ENCODE measurements around the gene TPPP3. TPM values are rescaled to one million over a fixed set of nuclear protein-coding genes. Genes with fewer than 3 reads are reported as not detected.

The TPPP3 gene
- polyA plus RNA-seq, 4 donors = 10.3 to 34.8 (median 22.2) TPM

DNA sequence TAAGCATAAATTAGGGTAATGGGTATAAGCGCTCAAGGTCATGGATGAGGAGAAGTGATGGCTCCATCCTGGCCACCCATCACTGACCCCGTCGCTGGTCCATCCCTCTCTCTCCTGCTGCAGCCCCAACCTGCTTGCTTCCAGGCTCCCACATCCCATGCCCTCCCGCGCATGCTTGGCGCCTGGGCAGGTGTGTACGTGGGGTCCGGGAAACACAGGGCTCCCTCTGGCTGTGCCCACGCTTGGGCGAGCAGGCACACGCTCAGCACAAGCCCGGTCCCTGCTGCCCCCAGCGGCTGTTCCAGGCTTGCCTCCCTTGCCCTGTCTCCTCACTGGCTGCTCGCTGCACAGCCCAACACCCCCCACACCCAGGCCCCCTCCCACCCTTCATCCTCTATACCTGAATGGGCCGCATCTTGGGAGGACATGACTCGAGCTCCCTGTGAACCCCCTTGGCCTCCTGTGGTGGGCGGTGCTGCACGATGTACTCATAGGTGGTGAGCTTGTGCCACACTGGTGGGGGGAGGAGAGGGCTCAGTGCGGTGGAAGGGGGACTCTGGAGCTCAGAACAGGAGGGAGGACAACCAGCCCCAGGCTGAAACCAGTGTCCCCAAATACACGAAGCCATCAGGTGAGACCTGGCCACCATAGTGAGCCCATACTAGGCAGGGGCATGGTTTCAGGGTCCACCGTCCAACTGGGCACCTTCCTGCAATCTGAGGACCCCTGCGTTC is 4.7 kb upstream of the TPPP3 start:
- Histone ChIP-seq H3K36me3 (ENCODE audit: control insufficient read depth in 3 of 3, insufficient read depth in 2 of 3, low read depth in 1 of 3, low read length in 3 of 3) (peaks cover 0 to 11% (median 0%) of the 10 kb centered on the region in 3 donors), H3K27me3 (ENCODE audit: control insufficient read depth in 3 of 3, insufficient read depth in 3 of 3, low read length in 3 of 3) (peaks cover 0 to 17% (median 0%) of the 10 kb centered on the region in 3 donors), H3K4me1 (ENCODE audit: control insufficient read depth in 3 of 3, insufficient read depth in 2 of 3, low read depth in 1 of 3, low read length in 2 of 3) (peaks cover 0 to 45% (median 17%) of the 10 kb centered on the region in 3 donors), H3K4me3 (ENCODE audit: low read depth in 1 of 3, low read length in 3 of 3) (no peak overlapping the region), H3K27ac (ENCODE audit: low read depth in 1 of 3, low read length in 2 of 3) (peak overlapping the region in 1 of 3 donors; percentile 17), H3K9me3 (ENCODE audit: control insufficient read depth in 2 of 2, insufficient read depth in 1 of 2, low read depth in 1 of 2, low read length in 1 of 2) (no peaks in the 10 kb centered on the region)
- DNase-seq (no peak), FAIRE-seq (no peak)
- 79 to 87% (median 86%) methylated on average over 18 to 22 of the region's 22 CpGs for WGBS, 3 donors

DNA sequence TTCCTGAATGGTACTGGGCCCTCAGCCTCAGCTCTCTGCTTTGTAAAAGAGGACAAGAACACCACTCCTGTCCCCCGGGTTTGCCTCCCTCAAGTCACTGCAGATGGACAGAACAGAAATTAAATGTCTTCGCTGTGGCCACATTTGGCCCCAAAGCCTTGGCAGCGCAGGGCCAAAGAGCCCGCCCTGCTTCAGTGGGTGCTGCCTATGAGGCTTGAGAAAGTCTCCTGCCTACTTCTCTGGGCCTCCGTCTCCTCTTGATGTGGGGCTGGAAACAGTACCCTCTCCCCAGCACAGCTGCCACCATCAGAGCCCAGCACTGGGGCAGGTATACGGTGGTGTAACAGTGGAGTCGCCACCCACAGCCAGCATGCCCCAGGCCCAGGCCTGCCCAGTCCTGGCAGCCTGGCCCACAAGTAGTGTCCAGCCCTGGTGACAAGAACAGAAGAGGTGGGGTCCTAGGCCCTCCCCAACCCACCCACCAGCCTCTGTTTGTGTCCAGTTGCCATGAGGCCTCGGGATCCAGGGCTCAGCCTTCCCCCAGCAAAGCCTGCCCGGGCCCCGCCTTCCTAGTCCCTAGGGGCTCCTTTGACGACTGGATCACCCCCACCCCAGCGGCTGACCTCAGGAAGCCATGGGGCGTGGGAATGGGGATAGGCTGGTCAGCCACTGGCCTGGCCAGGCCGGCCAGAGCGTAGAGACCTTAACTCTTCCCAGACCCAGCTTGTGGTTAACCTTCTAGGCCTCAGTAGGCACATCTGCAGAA is 3.9 kb upstream of the TPPP3 start:
- WGBS, 3 donors = 70 to 79% (median 78%) methylated on average over 15 of the region's 15 CpGs
- DNase-seq (no peak), FAIRE-seq (no peak)
- Histone ChIP-seq H3K27ac (ENCODE audit: low read depth in 1 of 3, low read length in 2 of 3) (peak overlapping the region in 2 of 3 donors; percentile 43 to 69), H3K36me3 (ENCODE audit: control insufficient read depth in 3 of 3, insufficient read depth in 2 of 3, low read depth in 1 of 3, low read length in 3 of 3) (peaks cover 0 to 11% (median 0%) of the 10 kb centered on the region in 3 donors), H3K27me3 (ENCODE audit: control insufficient read depth in 3 of 3, insufficient read depth in 3 of 3, low read length in 3 of 3) (peaks cover 0 to 19% (median 0%) of the 10 kb centered on the region in 3 donors), H3K4me3 (ENCODE audit: low read depth in 1 of 3, low read length in 3 of 3) (no peak overlapping the region), H3K4me1 (ENCODE audit: control insufficient read depth in 3 of 3, insufficient read depth in 2 of 3, low read depth in 1 of 3, low read length in 2 of 3) (peaks cover 0 to 52% (median 17%) of the 10 kb centered on the region in 3 donors), H3K9me3 (ENCODE audit: control insufficient read depth in 2 of 2, insufficient read depth in 1 of 2, low read depth in 1 of 2, low read length in 1 of 2) (no peaks in the 10 kb centered on the region)

DNA sequence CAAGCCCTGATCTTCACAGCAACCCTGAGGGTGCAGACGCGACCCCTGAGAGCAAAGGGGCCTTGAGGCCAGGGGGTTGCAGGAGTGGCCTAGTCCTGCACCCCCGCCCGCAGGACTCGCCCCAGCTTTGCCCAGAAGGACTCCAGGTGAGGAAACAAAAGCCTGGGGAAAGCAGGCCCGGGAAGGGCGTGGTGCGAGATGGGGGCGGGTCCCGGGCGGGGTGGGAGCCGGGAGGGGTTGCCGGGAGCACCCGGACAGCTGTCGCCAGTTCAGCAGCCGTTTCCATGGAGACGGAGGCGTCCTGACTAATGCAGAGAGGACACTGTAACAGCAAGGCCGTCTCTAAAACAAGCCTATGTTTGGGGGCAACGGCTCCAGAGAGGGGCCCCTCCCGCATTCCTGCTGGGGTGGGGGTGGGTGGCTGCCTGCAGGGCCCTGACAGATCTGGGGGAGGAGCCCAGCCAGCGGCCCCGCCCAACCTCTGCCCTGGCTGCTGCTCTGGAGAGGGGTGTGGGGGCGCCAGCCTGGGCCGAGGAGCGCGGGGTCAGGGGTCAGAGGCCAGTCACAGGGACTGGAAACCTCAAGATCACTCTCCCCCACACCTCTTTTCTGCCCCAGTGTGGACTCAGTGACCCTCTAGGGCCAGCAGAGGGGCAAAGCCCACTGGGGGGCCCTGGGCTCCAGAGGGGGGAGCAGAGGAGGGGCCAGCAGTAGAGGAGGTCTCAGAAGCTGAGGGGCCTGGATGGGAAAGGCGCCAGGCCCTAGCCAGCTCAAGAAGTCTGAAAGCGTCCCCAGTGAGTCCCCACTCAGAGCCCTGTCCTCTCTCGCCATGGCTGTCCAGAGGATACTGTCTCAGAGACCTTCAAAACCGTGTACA is 3.1 kb upstream of the TPPP3 start:
- no peaks in the 10 kb centered on the region for H3K9me3 ChIP-seq (ENCODE audit: control insufficient read depth in 2 of 2, insufficient read depth in 1 of 2, low read depth in 1 of 2, low read length in 1 of 2)
- peaks cover 0 to 19% (median 0%) of the 10 kb centered on the region in 3 donors for H3K27me3 ChIP-seq (ENCODE audit: control insufficient read depth in 3 of 3, insufficient read depth in 3 of 3, low read length in 3 of 3)
- H3K4me3 ChIP-seq (ENCODE audit: low read depth in 1 of 3, low read length in 3 of 3) = no peak overlapping the region
- peaks cover 0 to 60% (median 19%) of the 10 kb centered on the region in 3 donors for H3K4me1 ChIP-seq (ENCODE audit: control insufficient read depth in 3 of 3, insufficient read depth in 2 of 3, low read depth in 1 of 3, low read length in 2 of 3)
- H3K36me3 ChIP-seq (ENCODE audit: control insufficient read depth in 3 of 3, insufficient read depth in 2 of 3, low read depth in 1 of 3, low read length in 3 of 3) = peaks cover 0 to 12% (median 0%) of the 10 kb centered on the region in 3 donors
- peak overlapping the region; percentile 22 to 69 (median 64) for H3K27ac ChIP-seq (ENCODE audit: low read depth in 1 of 3, low read length in 2 of 3)
- DNase-seq (peak; percentile 91 to 96), FAIRE-seq (no peak)
- 16 to 32% (median 26%) methylated on average over 31 of the region's 31 CpGs for WGBS, 3 donors

DNA sequence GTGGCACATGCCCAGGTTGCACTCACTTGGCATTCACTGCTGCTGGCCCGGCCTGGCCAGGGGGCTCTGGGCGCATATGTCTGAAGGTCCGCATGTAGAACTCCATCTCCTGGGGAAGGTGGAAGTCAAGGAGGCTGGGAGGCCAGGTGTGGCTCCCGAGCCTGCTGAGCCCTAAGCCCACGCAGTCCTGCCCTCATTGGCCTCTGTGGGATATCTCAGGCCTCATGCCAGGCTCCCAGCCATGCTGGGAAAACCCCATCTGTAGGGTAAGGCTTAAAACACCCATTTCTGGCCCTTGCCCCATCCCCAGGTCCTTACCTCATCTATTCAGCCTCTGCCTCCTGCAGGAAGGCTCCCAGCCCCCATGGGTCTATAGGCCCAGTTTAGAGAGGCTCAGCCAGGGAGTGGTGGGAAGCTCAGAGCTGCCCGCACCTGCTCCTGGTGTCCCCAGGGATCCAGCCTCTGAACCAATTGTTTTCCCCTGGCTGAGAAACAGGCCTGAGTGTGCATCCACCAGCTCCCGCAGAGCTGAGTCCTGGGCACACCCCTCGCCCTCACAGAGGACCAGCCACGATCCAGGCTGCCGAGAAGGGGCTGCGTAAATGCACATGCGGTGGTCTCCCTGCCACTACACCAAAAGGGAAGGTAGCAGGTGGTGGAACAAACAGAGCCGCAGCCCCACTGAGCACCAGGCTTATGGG is 2.3 kb upstream of the TPPP3 start:
- WGBS, 3 donors = 48 to 72% (median 58%) methylated on average over 13 of the region's 13 CpGs
- no peak for FAIRE-seq
- H3K4me3 ChIP-seq (ENCODE audit: low read depth in 1 of 3, low read length in 3 of 3) = no peak overlapping the region

DNA sequence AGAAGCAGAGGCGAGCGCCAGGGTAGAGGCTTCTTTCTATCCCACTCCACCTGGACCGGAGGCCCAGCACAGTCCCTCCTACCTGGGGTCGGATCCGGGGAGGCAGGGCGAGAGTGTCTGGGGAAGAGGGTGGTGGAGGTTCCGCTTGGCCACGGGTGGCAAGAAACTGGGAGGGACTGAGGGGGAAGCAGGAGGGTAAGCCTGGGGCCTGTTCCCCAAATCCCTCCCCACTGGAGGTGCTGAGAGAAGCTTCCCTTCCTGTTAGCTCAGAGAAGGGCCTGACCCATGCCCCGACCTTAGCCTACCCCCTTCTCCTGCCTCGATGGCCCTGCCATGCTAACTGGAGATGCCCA is 1.8 kb upstream of the TPPP3 start:
- FAIRE-seq (no peak), DNase-seq (no peak)
- peaks cover 0 to 19% (median 0%) of the 10 kb centered on the region in 3 donors for H3K27me3 ChIP-seq (ENCODE audit: control insufficient read depth in 3 of 3, insufficient read depth in 3 of 3, low read length in 3 of 3)
- no peak overlapping the region for H3K4me3 ChIP-seq (ENCODE audit: low read depth in 1 of 3, low read length in 3 of 3)
- peaks cover 0 to 22% (median 0%) of the 10 kb centered on the region in 3 donors for H3K36me3 ChIP-seq (ENCODE audit: control insufficient read depth in 3 of 3, insufficient read depth in 2 of 3, low read depth in 1 of 3, low read length in 3 of 3)
- peaks cover 0 to 63% (median 21%) of the 10 kb centered on the region in 3 donors for H3K4me1 ChIP-seq (ENCODE audit: control insufficient read depth in 3 of 3, insufficient read depth in 2 of 3, low read depth in 1 of 3, low read length in 2 of 3)
- peak overlapping the region in 1 of 3 donors; percentile 65 for H3K27ac ChIP-seq (ENCODE audit: low read depth in 1 of 3, low read length in 2 of 3)
- no peaks in the 10 kb centered on the region for H3K9me3 ChIP-seq (ENCODE audit: control insufficient read depth in 2 of 2, insufficient read depth in 1 of 2, low read depth in 1 of 2, low read length in 1 of 2)
- 72 to 78% (median 74%) methylated on average over 10 of the region's 10 CpGs for WGBS, 3 donors

More for the DNA sequence above, 2.3 kb upstream of the TPPP3 start:
- peaks cover 0 to 63% (median 21%) of the 10 kb centered on the region in 3 donors for H3K4me1 ChIP-seq (ENCODE audit: control insufficient read depth in 3 of 3, insufficient read depth in 2 of 3, low read depth in 1 of 3, low read length in 2 of 3)
- peak overlapping the region in 2 of 3 donors; percentile 64 to 65 for H3K27ac ChIP-seq (ENCODE audit: low read depth in 1 of 3, low read length in 2 of 3)
- H3K9me3 ChIP-seq (ENCODE audit: control insufficient read depth in 2 of 2, insufficient read depth in 1 of 2, low read depth in 1 of 2, low read length in 1 of 2) = no peaks in the 10 kb centered on the region
- peaks cover 0 to 19% (median 0%) of the 10 kb centered on the region in 3 donors for H3K27me3 ChIP-seq (ENCODE audit: control insufficient read depth in 3 of 3, insufficient read depth in 3 of 3, low read length in 3 of 3)
- no peak for DNase-seq
- H3K36me3 ChIP-seq (ENCODE audit: control insufficient read depth in 3 of 3, insufficient read depth in 2 of 3, low read depth in 1 of 3, low read length in 3 of 3) = peaks cover 0 to 18% (median 0%) of the 10 kb centered on the region in 3 donors

DNA sequence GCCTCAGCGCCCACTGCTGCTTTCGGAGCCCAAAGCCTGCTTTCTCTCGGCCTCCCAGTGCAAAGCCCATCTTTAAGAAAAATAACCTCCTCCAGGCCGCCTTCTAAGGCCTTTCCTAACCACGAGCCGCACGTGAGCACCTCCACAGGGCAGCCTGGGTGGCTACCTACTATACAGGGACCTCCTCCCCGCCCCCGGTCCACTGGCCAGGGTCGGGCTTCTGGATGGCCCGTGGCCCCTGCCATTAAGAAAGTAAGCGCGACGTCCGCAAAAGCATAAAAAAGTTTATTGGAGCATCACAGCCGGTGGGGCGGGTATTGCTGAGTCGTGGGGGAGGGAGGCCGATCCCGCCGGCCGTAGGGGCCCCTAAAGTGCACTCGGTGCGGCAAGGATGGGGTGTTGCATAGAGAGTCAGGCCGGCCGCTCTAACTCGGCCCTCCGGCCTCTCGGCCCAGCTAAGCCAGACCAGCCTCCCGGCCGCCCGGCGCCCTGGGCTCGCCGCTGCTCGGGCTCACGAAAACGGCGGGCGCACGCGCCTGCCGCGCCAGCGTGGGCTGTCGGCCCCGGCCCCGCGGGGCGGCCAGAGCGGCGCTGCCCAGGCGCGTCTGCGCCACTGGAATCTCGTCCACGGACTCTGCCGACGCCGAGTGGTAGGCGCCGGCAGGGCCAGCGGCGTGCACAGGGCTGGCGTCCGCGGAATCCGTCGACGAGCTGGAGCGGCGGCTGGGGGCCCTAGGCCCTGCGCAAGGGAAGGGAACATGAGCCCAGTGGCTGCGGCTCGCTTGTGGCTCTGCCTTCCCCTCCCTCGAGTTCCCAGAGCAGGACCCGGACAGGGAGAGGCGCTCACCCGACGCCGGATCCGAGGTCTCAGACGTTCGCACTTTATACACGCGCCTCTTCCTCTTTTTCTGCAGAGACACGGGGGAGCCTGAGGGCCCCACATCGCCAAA is 1.1 kb upstream of the TPPP3 start:
- no peaks in the 10 kb centered on the region for H3K9me3 ChIP-seq (ENCODE audit: control insufficient read depth in 2 of 2, insufficient read depth in 1 of 2, low read depth in 1 of 2, low read length in 1 of 2)
- no peak overlapping the region for H3K4me3 ChIP-seq (ENCODE audit: low read depth in 1 of 3, low read length in 3 of 3)
- peak overlapping the region in 2 of 3 donors; percentile 56 to 85 for H3K27ac ChIP-seq (ENCODE audit: low read depth in 1 of 3, low read length in 2 of 3)
- DNase-seq (peak in 1 of 2 donors; percentile 40), FAIRE-seq (no peak)
- peaks cover 0 to 57% (median 21%) of the 10 kb centered on the region in 3 donors for H3K4me1 ChIP-seq (ENCODE audit: control insufficient read depth in 3 of 3, insufficient read depth in 2 of 3, low read depth in 1 of 3, low read length in 2 of 3)
- H3K36me3 ChIP-seq (ENCODE audit: control insufficient read depth in 3 of 3, insufficient read depth in 2 of 3, low read depth in 1 of 3, low read length in 3 of 3) = peaks cover 0 to 27% (median 0%) of the 10 kb centered on the region in 3 donors
- peaks cover 0 to 19% (median 0%) of the 10 kb centered on the region in 3 donors for H3K27me3 ChIP-seq (ENCODE audit: control insufficient read depth in 3 of 3, insufficient read depth in 3 of 3, low read length in 3 of 3)
- 41 to 78% (median 56%) methylated on average over 78 to 88 of the region's 88 CpGs for whole genome bisulfite sequencing, 3 donors

DNA sequence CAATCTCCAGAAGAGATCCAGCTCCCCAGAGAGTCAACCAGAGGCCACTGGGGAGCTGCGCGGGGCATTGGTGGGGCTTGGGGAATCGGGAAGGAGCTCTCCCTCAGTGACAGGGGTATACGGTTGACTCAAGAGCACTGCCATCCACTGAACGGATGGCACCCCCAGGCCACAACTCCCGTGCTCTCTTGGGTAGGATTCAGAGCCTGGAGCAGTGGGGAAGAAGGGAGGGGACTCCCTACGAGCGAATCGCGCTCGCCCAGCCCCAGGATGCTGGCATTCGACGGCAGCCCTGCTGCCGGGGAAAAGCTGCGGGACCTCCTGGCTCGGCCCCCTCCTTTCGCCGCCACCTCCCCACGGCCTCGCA is 473 bp upstream of the TPPP3 start:
- H3K4me3 ChIP-seq (ENCODE audit: low read depth in 1 of 3, low read length in 3 of 3) = peak overlapping the region in 1 of 3 donors; percentile 26
- FAIRE-seq (no peak), DNase-seq (no peak)
- peaks cover 0 to 53% (median 21%) of the 10 kb centered on the region in 3 donors for H3K4me1 ChIP-seq (ENCODE audit: control insufficient read depth in 3 of 3, insufficient read depth in 2 of 3, low read depth in 1 of 3, low read length in 2 of 3)
- 19 to 40% (median 34%) methylated on average over 13 to 20 of the region's 20 CpGs for WGBS, 3 donors
- H3K36me3 ChIP-seq (ENCODE audit: control insufficient read depth in 3 of 3, insufficient read depth in 2 of 3, low read depth in 1 of 3, low read length in 3 of 3) = peaks cover 0 to 30% (median 0%) of the 10 kb centered on the region in 3 donors
- peaks cover 0 to 19% (median 0%) of the 10 kb centered on the region in 3 donors for H3K27me3 ChIP-seq (ENCODE audit: control insufficient read depth in 3 of 3, insufficient read depth in 3 of 3, low read length in 3 of 3)
- peak overlapping the region in 2 of 3 donors; percentile 56 to 85 for H3K27ac ChIP-seq (ENCODE audit: low read depth in 1 of 3, low read length in 2 of 3)
- H3K9me3 ChIP-seq (ENCODE audit: control insufficient read depth in 2 of 2, insufficient read depth in 1 of 2, low read depth in 1 of 2, low read length in 1 of 2) = no peaks in the 10 kb centered on the region

All from small intestine (tissue), 7 donors.